GM12878 (cell line): ENCODE results near the gene CNGA1. TPM values are rescaled to one million over a fixed set of nuclear protein-coding genes. Genes with fewer than 3 reads are reported as not detected.
A peak's percentile ranks its signal among the peaks of the same experiment; 100 is the strongest.

Experiments
- ATF7 ChIP-seq: fragments of 450-650 bp; IDR thresholded peaks from 2 replicates; pipeline ENCODE4 v1.6.1; 2016; ENCODE audit warnings: low read depth, mild to moderate bottlenecking
- BACH1 ChIP-seq: fragments of 450-650 bp; IDR thresholded peaks from 2 replicates; pipeline ENCODE4 v1.6.1; 2017; ENCODE audit warnings: mild to moderate bottlenecking, borderline replicate concordance
- BCL11A ChIP-seq: IDR thresholded peaks from 2 replicates; pipeline ENCODE4 v1.6.1; 2011; ENCODE audit warnings: low read depth, low read length
- BRCA1 ChIP-seq: IDR thresholded peaks from 2 replicates; pipeline ENCODE4 v1.6.1; 2011; ENCODE audit warnings: low read depth, low read length, improper control_type of control experiment
- CBFB ChIP-seq: IDR thresholded peaks from 2 replicates; pipeline ENCODE4 v1.6.1; 2016; ENCODE audit warnings: antibody characterized with exemption, low read depth
- CBX3 ChIP-seq: fragments of 200-600 bp; sonication (generic); IDR thresholded peaks from 2 replicates; pipeline ENCODE4 v1.6.1; 2016; ENCODE audit warnings: low read depth, borderline replicate concordance
- CHD1 ChIP-seq: IDR thresholded peaks from 2 replicates; pipeline ENCODE4 v1.6.1; 2012; ENCODE audit warnings: low read depth, low read length, improper control_type of control experiment
- CHD2 ChIP-seq: IDR thresholded peaks from 2 replicates; pipeline ENCODE4 v1.6.1; 2011; ENCODE audit warnings: low read depth, low read length, improper control_type of control experiment, borderline replicate concordance
- EGR1 ChIP-seq, 2 experiments: IDR thresholded peaks; 1 replicate in 1 of 2; 2 replicates in 1 of 2; pipeline ENCODE4 v1.6.1; 2011 to 2012; ENCODE audit warnings: low read depth in 2 of 2, low read length in 2 of 2, borderline replicate concordance in 1 of 2, mild to moderate bottlenecking in 1 of 2, moderate library complexity in 1 of 2
- JUNB ChIP-seq: IDR thresholded peaks from 2 replicates; pipeline ENCODE4 v1.6.1; 2016; ENCODE audit warnings: antibody characterized with exemption, mild to moderate bottlenecking
- MEF2B ChIP-seq: fragments of 450-650 bp; IDR thresholded peaks from 2 replicates; pipeline ENCODE4 v1.6.1; 2018; ENCODE audit warnings: mild to moderate bottlenecking, moderate library complexity; ENCODE audit not compliant: partially characterized antibody, poor library complexity, severe bottlenecking
- MTA2 ChIP-seq: fragments of 450-650 bp; IDR thresholded peaks from 2 replicates; pipeline ENCODE4 v1.6.1; 2016; ENCODE audit warnings: low read depth, mild to moderate bottlenecking, moderate library complexity
- MTA3 ChIP-seq: IDR thresholded peaks from 2 replicates; pipeline ENCODE4 v1.6.1; 2012; ENCODE audit warnings: low read length, inconsistent platforms, borderline replicate concordance
- MXI1 ChIP-seq: fragments of 150-350 bp; IDR thresholded peaks from 2 replicates; pipeline ENCODE4 v1.6.1; 2011; ENCODE audit warnings: low read depth, mild to moderate bottlenecking, inconsistent platforms, low read length, improper control_type of control experiment
- NR2C2 ChIP-seq: IDR thresholded peaks from 2 replicates; pipeline ENCODE4 v1.6.1; 2011; ENCODE audit warnings: borderline replicate concordance, low read depth; ENCODE audit not compliant: control insufficient read depth, insufficient read length
- PML ChIP-seq: IDR thresholded peaks from 2 replicates; pipeline ENCODE4 v1.6.1; 2012; ENCODE audit warnings: low read length, inconsistent platforms
- RELA ChIP-seq: fragments of 450-650 bp; IDR thresholded peaks from 2 replicates; pipeline ENCODE4 v1.8.0; 2014; ENCODE audit warnings: borderline replicate concordance; ENCODE audit not compliant: partially characterized antibody
- SMC3 ChIP-seq: IDR thresholded peaks from 2 replicates; pipeline ENCODE4 v1.6.1; 2011; ENCODE audit warnings: low read length, improper control_type of control experiment, borderline replicate concordance
- SP1 ChIP-seq: IDR thresholded peaks from one replicate; pipeline ENCODE4 v1.6.1; 2011; ENCODE audit warnings: low read depth, low read length
- STAT3 ChIP-seq: IDR thresholded peaks from 2 replicates; pipeline ENCODE4 v1.6.1; 2011; ENCODE audit warnings: low read depth, low read length, improper control_type of control experiment
- SUPT20H ChIP-seq: IDR thresholded peaks from 2 replicates; pipeline ENCODE4 v1.6.1; 2011; ENCODE audit warnings: low read depth, mild to moderate bottlenecking, low read length, moderate library complexity, borderline replicate concordance; ENCODE audit not compliant: control insufficient read depth
- TARDBP ChIP-seq: IDR thresholded peaks from 2 replicates; pipeline ENCODE4 v1.6.1; 2016; ENCODE audit warnings: borderline replicate concordance
- TCF12 ChIP-seq: IDR thresholded peaks from 2 replicates; pipeline ENCODE4 v1.6.1; 2011; ENCODE audit warnings: low read depth, mild to moderate bottlenecking, low read length
- ZNF622 ChIP-seq: fragments of 450-650 bp; IDR thresholded peaks from 2 replicates; pipeline ENCODE4 v1.6.1; 2017; ENCODE audit warnings: mild to moderate bottlenecking, inconsistent platforms
- ZSCAN29 ChIP-seq: fragments of 450-650 bp; IDR thresholded peaks from 2 replicates; pipeline ENCODE4 v1.6.1; 2017; ENCODE audit warnings: mild to moderate bottlenecking, moderate library complexity
- polyA plus RNA-seq, 11 experiments: library from polyadenylated mRNA; depleted of rRNA in 4 of 11; unstranded in 6 of 11; stranded (reverse) in 5 of 11; fragments of >200 nt; fragmentation: Nextera tagmentation in 4 of 11; fragmentation: Illumina TruSeq in 1 of 11; extraction: Ambion mirVana in 4 of 11; extraction: Trizol in 1 of 11; gene quantifications; 1 replicate in 1 of 11; 2 replicates in 10 of 11; pipeline versions ENCODE4 v1.2.1 to v1.2.3, GENCODE V29; 2011 to 2016; ENCODE audit warnings: inconsistent platforms in 2 of 11, missing spikeins in 2 of 11, low read depth in 1 of 11
- total RNA-seq, 4 experiments: library from RNA; depleted of rRNA in 3 of 4; stranded (reverse); fragments of >200 nt in 3 of 4; fragmentation: Illumina TruSeq in 1 of 4; extraction: Trizol in 1 of 4; gene quantifications; 2 replicates each; pipeline versions ENCODE4 v1.2.1 to v1.2.3, GENCODE V29; 2013 to 2021
- TF ChIP-seq, protein P1 (sequence below): fragments of 450-650 bp; IDR thresholded peaks from 2 replicates; pipeline ENCODE4 v1.6.1; 2016; ENCODE audit warnings: mild to moderate bottlenecking
- TF ChIP-seq, protein P2 (sequence below): IDR thresholded peaks from 2 replicates; pipeline ENCODE4 v1.6.1; 2012; ENCODE audit warnings: low read depth, low read length, improper control_type of control experiment
- TF ChIP-seq, protein P3 (sequence below): fragments of 450-650 bp; IDR thresholded peaks from 2 replicates; pipeline ENCODE4 v1.6.1; 2016; ENCODE audit warnings: mild to moderate bottlenecking
- TF ChIP-seq, protein P4 (sequence below): fragments of 450-650 bp; IDR thresholded peaks from 2 replicates; pipeline ENCODE4 v1.6.1; 2017; ENCODE audit warnings: mild to moderate bottlenecking, low read depth, inconsistent platforms; ENCODE audit not compliant: poor library complexity, severe bottlenecking

CNGA1 gene
- total and polyA plus RNA-seq, 10 of the 15 experiments (the other 5 are each of a cell fraction or from before 2014, with no cell fraction given), result 0.38 to 14.2 (median 5.1) TPM

DNA sequence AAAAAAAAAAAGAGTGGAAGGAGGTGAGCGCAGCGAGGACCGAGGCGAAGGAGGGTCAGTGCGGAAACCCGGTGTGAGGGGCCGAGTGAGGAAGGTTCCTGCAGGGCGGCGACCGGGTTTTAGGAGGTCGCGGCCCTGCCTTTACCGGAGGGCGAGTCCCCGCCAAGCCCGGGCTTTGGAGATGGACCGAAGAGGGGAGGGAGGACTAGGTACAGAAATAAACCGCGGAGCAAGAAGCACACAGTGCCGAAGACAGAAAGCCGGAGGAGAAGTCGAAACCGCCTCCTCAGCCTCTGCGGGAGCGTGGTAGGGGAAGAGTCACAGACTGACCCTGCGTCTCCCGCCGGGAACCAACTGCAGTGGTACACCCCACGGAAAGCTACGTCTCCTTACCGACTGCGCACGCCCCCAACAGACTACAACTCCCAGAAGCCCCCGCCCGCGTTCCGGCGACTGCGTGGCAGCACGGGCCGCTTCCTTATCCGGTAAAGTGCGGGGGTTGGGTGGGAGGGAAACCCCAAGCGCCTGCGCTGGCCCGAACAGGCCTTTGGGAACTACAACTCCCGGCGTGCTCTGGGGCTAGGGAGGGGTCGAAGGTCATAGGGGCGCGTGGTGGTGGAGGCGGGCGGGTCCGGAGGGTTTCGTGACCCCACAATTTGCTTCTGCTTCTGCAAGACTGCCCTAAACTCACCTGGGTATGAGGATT is 102.1 kb downstream of the CNGA1 start, which contains the start of gene NFXL1 (continued):
- TF ChIP-seq, protein P1, sequence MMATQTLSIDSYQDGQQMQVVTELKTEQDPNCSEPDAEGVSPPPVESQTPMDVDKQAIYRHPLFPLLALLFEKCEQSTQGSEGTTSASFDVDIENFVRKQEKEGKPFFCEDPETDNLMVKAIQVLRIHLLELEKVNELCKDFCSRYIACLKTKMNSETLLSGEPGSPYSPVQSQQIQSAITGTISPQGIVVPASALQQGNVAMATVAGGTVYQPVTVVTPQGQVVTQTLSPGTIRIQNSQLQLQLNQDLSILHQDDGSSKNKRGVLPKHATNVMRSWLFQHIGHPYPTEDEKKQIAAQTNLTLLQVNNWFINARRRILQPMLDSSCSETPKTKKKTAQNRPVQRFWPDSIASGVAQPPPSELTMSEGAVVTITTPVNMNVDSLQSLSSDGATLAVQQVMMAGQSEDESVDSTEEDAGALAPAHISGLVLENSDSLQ, result peak; percentile 35; the same call in 1 of the 2 replicates
- TF ChIP-seq TARDBP, result peak; percentile 88
- TF ChIP-seq MTA2, result peak; percentile 95
- peak; percentile 70 for TF ChIP-seq PML
- TF ChIP-seq BCL11A, result no peak
- no peak for TF ChIP-seq SP1
- TF ChIP-seq JUNB, result no peak
- no peak for TF ChIP-seq SMC3
- TF ChIP-seq BRCA1, result no peak
- no peak for TF ChIP-seq STAT3
- TF ChIP-seq, protein P2, sequence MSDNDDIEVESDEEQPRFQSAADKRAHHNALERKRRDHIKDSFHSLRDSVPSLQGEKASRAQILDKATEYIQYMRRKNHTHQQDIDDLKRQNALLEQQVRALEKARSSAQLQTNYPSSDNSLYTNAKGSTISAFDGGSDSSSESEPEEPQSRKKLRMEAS, result peak; percentile 46; the same call in 1 of the 2 replicates
- TF ChIP-seq, protein P3, sequence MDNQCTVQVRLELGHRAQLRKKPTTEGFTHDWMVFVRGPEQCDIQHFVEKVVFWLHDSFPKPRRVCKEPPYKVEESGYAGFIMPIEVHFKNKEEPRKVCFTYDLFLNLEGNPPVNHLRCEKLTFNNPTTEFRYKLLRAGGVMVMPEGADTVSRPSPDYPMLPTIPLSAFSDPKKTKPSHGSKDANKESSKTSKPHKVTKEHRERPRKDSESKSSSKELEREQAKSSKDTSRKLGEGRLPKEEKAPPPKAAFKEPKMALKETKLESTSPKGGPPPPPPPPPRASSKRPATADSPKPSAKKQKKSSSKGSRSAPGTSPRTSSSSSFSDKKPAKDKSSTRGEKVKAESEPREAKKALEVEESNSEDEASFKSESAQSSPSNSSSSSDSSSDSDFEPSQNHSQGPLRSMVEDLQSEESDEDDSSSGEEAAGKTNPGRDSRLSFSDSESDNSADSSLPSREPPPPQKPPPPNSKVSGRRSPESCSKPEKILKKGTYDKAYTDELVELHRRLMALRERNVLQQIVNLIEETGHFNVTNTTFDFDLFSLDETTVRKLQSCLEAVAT, result no peak
- TF ChIP-seq, protein P4, sequence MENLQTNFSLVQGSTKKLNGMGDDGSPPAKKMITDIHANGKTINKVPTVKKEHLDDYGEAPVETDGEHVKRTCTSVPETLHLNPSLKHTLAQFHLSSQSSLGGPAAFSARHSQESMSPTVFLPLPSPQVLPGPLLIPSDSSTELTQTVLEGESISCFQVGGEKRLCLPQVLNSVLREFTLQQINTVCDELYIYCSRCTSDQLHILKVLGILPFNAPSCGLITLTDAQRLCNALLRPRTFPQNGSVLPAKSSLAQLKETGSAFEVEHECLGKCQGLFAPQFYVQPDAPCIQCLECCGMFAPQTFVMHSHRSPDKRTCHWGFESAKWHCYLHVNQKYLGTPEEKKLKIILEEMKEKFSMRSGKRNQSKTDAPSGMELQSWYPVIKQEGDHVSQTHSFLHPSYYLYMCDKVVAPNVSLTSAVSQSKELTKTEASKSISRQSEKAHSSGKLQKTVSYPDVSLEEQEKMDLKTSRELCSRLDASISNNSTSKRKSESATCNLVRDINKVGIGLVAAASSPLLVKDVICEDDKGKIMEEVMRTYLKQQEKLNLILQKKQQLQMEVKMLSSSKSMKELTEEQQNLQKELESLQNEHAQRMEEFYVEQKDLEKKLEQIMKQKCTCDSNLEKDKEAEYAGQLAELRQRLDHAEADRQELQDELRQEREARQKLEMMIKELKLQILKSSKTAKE, result no peak
- no peak for TF ChIP-seq TCF12
- no peak for TF ChIP-seq BACH1
- TF ChIP-seq NR2C2, result peak; percentile 91
- TF ChIP-seq CHD1, result peak; percentile 69; the same call in 1 of the 2 replicates
- peak; percentile 65 for TF ChIP-seq CBFB
- no peak for TF ChIP-seq MTA3
- no peak; the same call in none of the 2 replicates for TF ChIP-seq MXI1
- TF ChIP-seq MEF2B, result no peak
- peak; percentile 83 for TF ChIP-seq CHD2
- TF ChIP-seq ATF7, result 0 out of 2 replicates have a peak, but pooled peaks have one; percentile 71
- TF ChIP-seq SUPT20H, result no peak
- no peak for TF ChIP-seq CBX3
- no peak for TF ChIP-seq ZSCAN29
- TF ChIP-seq EGR1 (IDR thresholded peaks at IDR 0.05; ENCODE audit: borderline replicate concordance in 1 of 2, low read depth in 2 of 2, low read length in 2 of 2), result peak; percentile 15 to 79
- TF ChIP-seq RELA, result no peak
- TF ChIP-seq ZNF622, result no peak
